Forelimb muscle (tissue), 1 donor: ENCODE measurements around the gene GLOD4. TPM values are rescaled to one million over a fixed set of nuclear protein-coding genes. Genes with fewer than 3 reads are reported as not detected.
"Not testable (repeated sequence)": the region's sequence is repeated elsewhere in the genome, so short reads cannot be mapped to it uniquely, and the experiment has no call there.

Source experiments
- DNase-seq: peaks from one replicate; pipeline ENCODE4 v3.0.0-alpha.2; 2013; ENCODE audit warnings: low read depth
- polyA plus RNA-seq: library from polyadenylated mRNA; unstranded; fragments of 120-200 nt; gene quantifications from one replicate; pipeline ENCODE4 v1.2.1, GENCODE V29; 2013; ENCODE audit not compliant: insufficient read length

GLOD4 gene
- polyA plus RNA-seq, 1 donor, result 57.4 TPM

GRCh38 chr17:802901-803881 is 21.1 kb upstream of the GLOD4 start:
- DNase-seq, result no peak

GRCh38 chr17:802481-802880 is 20.4 kb upstream of the GLOD4 start:
- no peak for DNase-seq

GRCh38 chr17:801660-802059 is 19.6 kb upstream of the GLOD4 start:
- no peak for DNase-seq

GRCh38 chr17:800446-801242 is 18.6 kb upstream of the GLOD4 start:
- no peak for DNase-seq

GRCh38 chr17:799261-799660 is 17.2 kb upstream of the GLOD4 start:
- DNase-seq, result no peak

GRCh38 chr17:798246-798645 is 16.2 kb upstream of the GLOD4 start:
- DNase-seq, result no peak

- no peak for DNase-seq
Measured at GRCh38 chr17:797236-797840, 15.3 kb upstream of the GLOD4 start.

GRCh38 chr17:796609-797008 is 14.5 kb upstream of the GLOD4 start:
- no peak for DNase-seq

- no peak for DNase-seq
Measured at GRCh38 chr17:795721-796120, 13.6 kb upstream of the GLOD4 start.

GRCh38 chr17:795276-795675 is 13.2 kb upstream of the GLOD4 start:
- no peak for DNase-seq

- DNase-seq, result peak; percentile 76
Measured at GRCh38 chr17:794876-795275, 12.8 kb upstream of the GLOD4 start.

GRCh38 chr17:792277-792676 is 10.2 kb upstream of the GLOD4 start:
- DNase-seq, result no peak

- DNase-seq, result no peak
Measured at GRCh38 chr17:791829-792228, 9.7 kb upstream of the GLOD4 start.

GRCh38 chr17:790874-791247 is 8.8 kb upstream of the GLOD4 start:
- not testable (repeated sequence) for DNase-seq

- DNase-seq, result not testable (repeated sequence)
Measured at GRCh38 chr17:789931-790873, 8.1 kb upstream of the GLOD4 start.

- DNase-seq, result no peak
Measured at GRCh38 chr17:789160-789840, 7.2 kb upstream of the GLOD4 start.

GRCh38 chr17:788551-788950 is 6.5 kb upstream of the GLOD4 start:
- DNase-seq, result no peak

- no peak for DNase-seq
Measured at GRCh38 chr17:787641-788221, 5.7 kb upstream of the GLOD4 start.

GRCh38 chr17:785901-786300 is 3.8 kb upstream of the GLOD4 start:
- DNase-seq, result not testable (repeated sequence)

GRCh38 chr17:784143-784542 is 2.1 kb upstream of the GLOD4 start:
- no peak for DNase-seq
